K562 (cell line): ENCODE measurements around the gene CEP128. TPM values are rescaled to one million over a fixed set of nuclear protein-coding genes. Genes with fewer than 3 reads are reported as not detected.

ENCODE experiments used
- ATAC-seq: fragments of 200-7000 bp; cut with Tn5 transposase; 3 replicates; pipeline ENCODE4 v1.9.1; 2020; ENCODE audit warnings: moderate library complexity
- BruUV-seq: library from RNA; stranded (reverse); fragments of 400-500 nt; replicated peaks from 2 replicates; lab custom pipeline; 2021; lab: Mats Ljungman, UMichigan
- CTCF ChIA-PET: fragments of 300-600 bp; formaldehyde crosslinking; extraction: SDS; loops from one replicate; lab custom pipeline; 2021; ENCODE audit warnings: low intra/inter-chr PET ratio; lab: Yijun Ruan, JAX
- POLR2A ChIA-PET: fragments of 300-600, 350-650 bp; sonication (Branson Sonifier 250); formaldehyde crosslinking; extraction: SDS; loops from one replicate; lab custom pipeline; 2021; ENCODE audit warnings: antibody characterized with exemption, inconsistent platforms; lab: Yijun Ruan, JAX
- DNase-seq, 4 experiments: peaks; one replicate each; pipeline versions ENCODE4 v3.0.0 to v3.0.0-alpha.2; 2011 to 2018; ENCODE audit warnings: low spot score in 3 of 4, mixed read lengths in 3 of 4; ENCODE audit errors: extremely low read depth in 1 of 4
- FAIRE-seq: peaks from 2 replicates; lab custom pipeline; 2011; peaks lifted over from hg19 to GRCh38; lab: Jason Lieb, UNC
- H2AFZ ChIP-seq: 2 replicates; pipeline ENCODE4 v1.6.0; 2011; ENCODE audit warnings: low read depth, low read length, control low read depth, inconsistent platforms
- H3K27ac ChIP-seq: fragments of 200-600 bp; 3 replicates; pipeline ENCODE4 v1.8.0; 2011; ENCODE audit warnings: low read depth, mild to moderate bottlenecking, control low read depth, inconsistent platforms, low read length, moderate library complexity, mixed read lengths; ENCODE audit errors: extremely low read depth
- H3K27me3 ChIP-seq, 2 experiments: fragments of 300-600 bp in 1 of 2; 2 replicates in 1 of 2; 3 replicates in 1 of 2; pipeline versions ENCODE4 v1.6.0 to v1.8.0; 2011; ENCODE audit warnings: inconsistent platforms in 2 of 2, low read length in 2 of 2, mild to moderate bottlenecking in 1 of 2, mixed read lengths in 1 of 2, moderate library complexity in 1 of 2; ENCODE audit not compliant: control insufficient read depth in 2 of 2, insufficient read depth in 2 of 2
- H3K36me3 ChIP-seq: fragments of 300-600 bp; 3 replicates; pipeline ENCODE4 v1.8.0; 2011; ENCODE audit warnings: mild to moderate bottlenecking, low read length, inconsistent platforms; ENCODE audit not compliant: control insufficient read depth, insufficient read depth
- H3K4me1 ChIP-seq, 2 experiments: fragments of 200-600 bp in 1 of 2; replicated peaks in 1 of 2; 2 replicates in 1 of 2; 3 replicates in 1 of 2; pipeline versions ENCODE4 v1.5.1 to v1.8.0; 2011; ENCODE audit warnings: inconsistent platforms in 2 of 2, low read length in 2 of 2, mild to moderate bottlenecking in 1 of 2, mixed read lengths in 1 of 2, moderate library complexity in 1 of 2; ENCODE audit not compliant: control insufficient read depth in 2 of 2, insufficient read depth in 2 of 2
- H3K4me2 ChIP-seq: 2 replicates; pipeline ENCODE4 v1.6.1; 2011; ENCODE audit warnings: low read length, control low read depth, inconsistent platforms, mixed read lengths; ENCODE audit not compliant: insufficient read depth
- H3K4me3 ChIP-seq: fragments of 200-600 bp; sonication (generic), shearing (Covaris generic); 2 replicates; pipeline ENCODE4 v1.5.1; 2016; ENCODE audit warnings: control low read depth, inconsistent platforms
- H3K79me2 ChIP-seq: fragments of 200-600 bp; 3 replicates; pipeline ENCODE4 v1.8.0; 2011; ENCODE audit warnings: low read length, inconsistent platforms; ENCODE audit not compliant: control insufficient read depth, insufficient read depth
- H3K9ac ChIP-seq, 2 experiments: 2 replicates each; pipeline versions ENCODE4 v1.6.0 to v1.6.1; 2011; ENCODE audit warnings: low read depth in 2 of 2, low read length in 2 of 2, control low read depth in 1 of 2, inconsistent platforms in 1 of 2, mild to moderate bottlenecking in 1 of 2, mixed read lengths in 1 of 2; ENCODE audit not compliant: insufficient read depth in 1 of 2
- H3K9me1 ChIP-seq: one replicate; pipeline ENCODE4 v1.6.0; 2011; ENCODE audit warnings: inconsistent platforms, mild to moderate bottlenecking, low read length, moderate library complexity; ENCODE audit not compliant: control insufficient read depth, insufficient read depth
- H3K9me3 ChIP-seq: replicated peaks from 2 replicates; pipeline ENCODE4 v1.5.1; 2011; ENCODE audit warnings: low read depth, low read length, inconsistent platforms; ENCODE audit not compliant: control insufficient read depth, insufficient read depth
- H4K20me1 ChIP-seq: replicated peaks from 2 replicates; pipeline ENCODE4 v1.6.1; 2011; ENCODE audit warnings: low read length, inconsistent platforms, mixed read lengths; ENCODE audit not compliant: control insufficient read depth, insufficient read depth
- ATF1 ChIP-seq, 2 experiments: fragments of 450-650 bp in 1 of 2; IDR thresholded peaks; 2 replicates each; pipeline ENCODE4 v1.6.1; 2016; ENCODE audit warnings: missing compliant biosample characterization in 1 of 2, missing genetic modification characterization in 1 of 2
- BRD4 ChIP-seq: fragments of 200-600 bp; sonication (generic); IDR thresholded peaks from 2 replicates; pipeline ENCODE4 v1.6.1; 2017; ENCODE audit warnings: inconsistent platforms
- DACH1 ChIP-seq: fragments of 450-650 bp; IDR thresholded peaks from 2 replicates; pipeline ENCODE4 v1.6.1; 2018; ENCODE audit not compliant: partially characterized antibody
- EP400 ChIP-seq: fragments of 450-650 bp; IDR thresholded peaks from 2 replicates; pipeline ENCODE4 v1.6.1; 2017; ENCODE audit warnings: antibody characterized with exemption, mild to moderate bottlenecking, moderate library complexity
- RHOXF2B ChIP-seq: fragments of 250-450 bp; sonication (Bioruptor Pico); conservative IDR thresholded peaks from 2 replicates; pipeline ENCODE4 v1.5.1; 2021
- SIN3B ChIP-seq: fragments of 450-650 bp; IDR thresholded peaks from 2 replicates; pipeline ENCODE4 v1.6.1; 2017; ENCODE audit warnings: low read depth, mild to moderate bottlenecking, moderate library complexity
- SMARCA4 ChIP-seq: fragments of 450-650 bp; IDR thresholded peaks from 2 replicates; pipeline ENCODE4 v1.6.1; 2016
- ZNF134 ChIP-seq: fragments of 250-450 bp; sonication (Bioruptor Pico); conservative IDR thresholded peaks from 2 replicates; pipeline ENCODE4 v1.4.0; 2020
- WGBS: fragments of 100-300 bp; shearing (Covaris generic); methylation state at CpG from one replicate; pipeline ENCODE4 v1.1.6; 2016; ENCODE audit warnings: low coverage, mixed read lengths; ENCODE audit not compliant: insufficient coverage; ENCODE audit errors: missing lambda C conversion rate; 5-methylcytosine and 5-hydroxymethylcytosine counted together
- in situ Hi-C: fragments of 300-500 bp; cut with MboI; formaldehyde crosslinking; loops from 4 replicates; pipeline ENCODE4 v1.15.0; 2018; ENCODE audit warnings: inconsistent platforms, mixed read lengths
- intact Hi-C: fragments of 100-400 bp; cut with micrococcal nuclease; formaldehyde crosslinking; loops from 2 replicates; pipeline ENCODE4 v1.14.2; 2022
- polyA plus RNA-seq, 8 experiments: library from polyadenylated mRNA; depleted of rRNA in 4 of 8; stranded (reverse) in 5 of 8; unstranded in 3 of 8; fragments of >200 nt; fragmentation: Nextera tagmentation in 2 of 8; fragmentation: Illumina TruSeq in 1 of 8; extraction: Ambion mirVana in 2 of 8; extraction: Trizol in 1 of 8; gene quantifications; 2 replicates each; pipeline versions ENCODE4 v1.2.1 to v1.2.3, GENCODE V29; 2011 to 2014; ENCODE audit warnings: inconsistent platforms in 1 of 8, missing spikeins in 1 of 8
- total RNA-seq, 7 experiments: library from RNA; depleted of rRNA in 6 of 7; stranded (reverse); fragments of >200 nt in 6 of 7; fragmentation: Illumina TruSeq in 2 of 7; extraction: Trizol in 2 of 7; gene quantifications; 2 replicates each; pipeline versions ENCODE4 v1.2.1 to v1.2.3, GENCODE V29; 2011 to 2021; ENCODE audit warnings: low replicate concordance in 1 of 7
- TF ChIP-seq, protein P1 (sequence below): fragments of 200-400 bp; formaldehyde crosslinking; IDR thresholded peaks from 2 replicates; pipeline ENCODE4 v1.6.1; 2017; ENCODE audit warnings: mild to moderate bottlenecking, low read depth, low read length, moderate library complexity
- TF ChIP-seq, protein P2 (sequence below): sonication (generic); formaldehyde crosslinking; IDR thresholded peaks from 2 replicates; pipeline ENCODE4 v1.8.0; 2022; ENCODE audit warnings: missing genetic modification reagents, mild to moderate bottlenecking, moderate library complexity, borderline replicate concordance
- TF ChIP-seq, protein P3 (sequence below): fragments of 250-450 bp; sonication (Bioruptor Pico); IDR thresholded peaks from 2 replicates; pipeline ENCODE4 v1.5.0; 2020; ENCODE audit warnings: mild to moderate bottlenecking, borderline replicate concordance
- TF ChIP-seq, protein P4 (sequence below): sonication (generic); formaldehyde crosslinking; IDR thresholded peaks from 2 replicates; pipeline ENCODE4 v1.8.1; 2023; ENCODE audit warnings: missing genetic modification reagents, mild to moderate bottlenecking, borderline replicate concordance

CEP128 gene
- total and polyA plus RNA-seq, 9 of the 15 experiments (the other 6 are each of a cell fraction or from before 2014, with no cell fraction given): 2.3 to 9.2 (median 4.6) TPM

- TF ChIP-seq, protein P1, sequence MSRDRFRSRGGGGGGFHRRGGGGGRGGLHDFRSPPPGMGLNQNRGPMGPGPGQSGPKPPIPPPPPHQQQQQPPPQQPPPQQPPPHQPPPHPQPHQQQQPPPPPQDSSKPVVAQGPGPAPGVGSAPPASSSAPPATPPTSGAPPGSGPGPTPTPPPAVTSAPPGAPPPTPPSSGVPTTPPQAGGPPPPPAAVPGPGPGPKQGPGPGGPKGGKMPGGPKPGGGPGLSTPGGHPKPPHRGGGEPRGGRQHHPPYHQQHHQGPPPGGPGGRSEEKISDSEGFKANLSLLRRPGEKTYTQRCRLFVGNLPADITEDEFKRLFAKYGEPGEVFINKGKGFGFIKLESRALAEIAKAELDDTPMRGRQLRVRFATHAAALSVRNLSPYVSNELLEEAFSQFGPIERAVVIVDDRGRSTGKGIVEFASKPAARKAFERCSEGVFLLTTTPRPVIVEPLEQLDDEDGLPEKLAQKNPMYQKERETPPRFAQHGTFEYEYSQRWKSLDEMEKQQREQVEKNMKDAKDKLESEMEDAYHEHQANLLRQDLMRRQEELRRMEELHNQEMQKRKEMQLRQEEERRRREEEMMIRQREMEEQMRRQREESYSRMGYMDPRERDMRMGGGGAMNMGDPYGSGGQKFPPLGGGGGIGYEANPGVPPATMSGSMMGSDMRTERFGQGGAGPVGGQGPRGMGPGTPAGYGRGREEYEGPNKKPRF: no peak
Observed at GRCh38 chr14:80537626-80538025, 403.9 kb downstream of the CEP128 start (continued).

DNA sequence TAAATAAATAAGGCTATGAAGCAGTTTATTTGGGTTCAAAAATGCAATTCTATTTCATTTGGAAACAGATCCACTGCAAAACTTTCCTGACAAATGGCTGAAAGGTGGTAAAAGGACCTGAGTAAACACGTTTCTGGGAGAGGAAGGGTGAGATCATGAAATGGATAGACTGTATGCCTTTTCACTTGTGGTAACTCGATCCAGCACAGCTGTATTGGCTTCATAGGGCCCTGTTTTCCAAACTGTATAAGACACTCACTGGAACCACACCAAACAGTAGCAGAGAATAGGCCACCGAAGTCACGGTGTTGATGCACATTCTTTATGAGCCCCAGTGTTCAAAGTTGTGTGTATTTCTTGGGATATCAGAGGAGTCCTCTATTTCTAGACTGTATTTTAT lies 405.1 kb downstream of the CEP128 start:
- Histone ChIP-seq H3K36me3 (no peaks in the 10 kb centered on the region), H3K4me2 (no peak overlapping the region), H3K27ac (no peak overlapping the region), H3K9me3 (no peaks in the 10 kb centered on the region), H2AFZ (no peak overlapping the region), H3K4me3 (no peak overlapping the region), H3K4me1 (no peaks in the 10 kb centered on the region), H3K9ac (no peak overlapping the region), H4K20me1 (no peaks in the 10 kb centered on the region), H3K27me3 (no peaks in the 10 kb centered on the region), H3K79me2 (no peaks in the 10 kb centered on the region), H3K9me1 (no peaks in the 10 kb centered on the region)
- no TSS peak for BruUV-seq
- intact Hi-C loops: no loop called here
- DNase-seq: no peak
- in situ Hi-C loops: no loop called here
- ATAC-seq: no peak
- WGBS: 2% methylated on average over 4 of the region's 4 CpGs
- FAIRE-seq: no peak
- ChIA-PET CTCF (no interaction called here), POLR2A (no interaction called here)
- no peak for TF ChIP-seq EP400
- TF ChIP-seq, protein P2, sequence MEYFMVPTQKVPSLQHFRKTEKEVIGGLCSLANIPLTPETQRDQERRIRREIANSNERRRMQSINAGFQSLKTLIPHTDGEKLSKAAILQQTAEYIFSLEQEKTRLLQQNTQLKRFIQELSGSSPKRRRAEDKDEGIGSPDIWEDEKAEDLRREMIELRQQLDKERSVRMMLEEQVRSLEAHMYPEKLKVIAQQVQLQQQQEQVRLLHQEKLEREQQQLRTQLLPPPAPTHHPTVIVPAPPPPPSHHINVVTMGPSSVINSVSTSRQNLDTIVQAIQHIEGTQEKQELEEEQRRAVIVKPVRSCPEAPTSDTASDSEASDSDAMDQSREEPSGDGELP (CRISPR knock-in tag): no peak
- TF ChIP-seq BRD4: no peak
- TF ChIP-seq, protein P3, sequence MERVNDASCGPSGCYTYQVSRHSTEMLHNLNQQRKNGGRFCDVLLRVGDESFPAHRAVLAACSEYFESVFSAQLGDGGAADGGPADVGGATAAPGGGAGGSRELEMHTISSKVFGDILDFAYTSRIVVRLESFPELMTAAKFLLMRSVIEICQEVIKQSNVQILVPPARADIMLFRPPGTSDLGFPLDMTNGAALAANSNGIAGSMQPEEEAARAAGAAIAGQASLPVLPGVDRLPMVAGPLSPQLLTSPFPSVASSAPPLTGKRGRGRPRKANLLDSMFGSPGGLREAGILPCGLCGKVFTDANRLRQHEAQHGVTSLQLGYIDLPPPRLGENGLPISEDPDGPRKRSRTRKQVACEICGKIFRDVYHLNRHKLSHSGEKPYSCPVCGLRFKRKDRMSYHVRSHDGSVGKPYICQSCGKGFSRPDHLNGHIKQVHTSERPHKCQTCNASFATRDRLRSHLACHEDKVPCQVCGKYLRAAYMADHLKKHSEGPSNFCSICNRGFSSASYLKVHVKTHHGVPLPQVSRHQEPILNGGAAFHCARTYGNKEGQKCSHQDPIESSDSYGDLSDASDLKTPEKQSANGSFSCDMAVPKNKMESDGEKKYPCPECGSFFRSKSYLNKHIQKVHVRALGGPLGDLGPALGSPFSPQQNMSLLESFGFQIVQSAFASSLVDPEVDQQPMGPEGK: no peak
- TF ChIP-seq DACH1: no peak
- no peak for TF ChIP-seq ZNF134
- no peak for TF ChIP-seq SIN3B
- TF ChIP-seq ATF1 (CRISPR knock-in tag; IDR thresholded peaks at IDR 0.05): no peak
- no peak for TF ChIP-seq ATF1 (tag; IDR thresholded peaks at IDR 0.05)
- TF ChIP-seq RHOXF2B (CRISPR knock-in tag): no peak
- TF ChIP-seq, protein P4, sequence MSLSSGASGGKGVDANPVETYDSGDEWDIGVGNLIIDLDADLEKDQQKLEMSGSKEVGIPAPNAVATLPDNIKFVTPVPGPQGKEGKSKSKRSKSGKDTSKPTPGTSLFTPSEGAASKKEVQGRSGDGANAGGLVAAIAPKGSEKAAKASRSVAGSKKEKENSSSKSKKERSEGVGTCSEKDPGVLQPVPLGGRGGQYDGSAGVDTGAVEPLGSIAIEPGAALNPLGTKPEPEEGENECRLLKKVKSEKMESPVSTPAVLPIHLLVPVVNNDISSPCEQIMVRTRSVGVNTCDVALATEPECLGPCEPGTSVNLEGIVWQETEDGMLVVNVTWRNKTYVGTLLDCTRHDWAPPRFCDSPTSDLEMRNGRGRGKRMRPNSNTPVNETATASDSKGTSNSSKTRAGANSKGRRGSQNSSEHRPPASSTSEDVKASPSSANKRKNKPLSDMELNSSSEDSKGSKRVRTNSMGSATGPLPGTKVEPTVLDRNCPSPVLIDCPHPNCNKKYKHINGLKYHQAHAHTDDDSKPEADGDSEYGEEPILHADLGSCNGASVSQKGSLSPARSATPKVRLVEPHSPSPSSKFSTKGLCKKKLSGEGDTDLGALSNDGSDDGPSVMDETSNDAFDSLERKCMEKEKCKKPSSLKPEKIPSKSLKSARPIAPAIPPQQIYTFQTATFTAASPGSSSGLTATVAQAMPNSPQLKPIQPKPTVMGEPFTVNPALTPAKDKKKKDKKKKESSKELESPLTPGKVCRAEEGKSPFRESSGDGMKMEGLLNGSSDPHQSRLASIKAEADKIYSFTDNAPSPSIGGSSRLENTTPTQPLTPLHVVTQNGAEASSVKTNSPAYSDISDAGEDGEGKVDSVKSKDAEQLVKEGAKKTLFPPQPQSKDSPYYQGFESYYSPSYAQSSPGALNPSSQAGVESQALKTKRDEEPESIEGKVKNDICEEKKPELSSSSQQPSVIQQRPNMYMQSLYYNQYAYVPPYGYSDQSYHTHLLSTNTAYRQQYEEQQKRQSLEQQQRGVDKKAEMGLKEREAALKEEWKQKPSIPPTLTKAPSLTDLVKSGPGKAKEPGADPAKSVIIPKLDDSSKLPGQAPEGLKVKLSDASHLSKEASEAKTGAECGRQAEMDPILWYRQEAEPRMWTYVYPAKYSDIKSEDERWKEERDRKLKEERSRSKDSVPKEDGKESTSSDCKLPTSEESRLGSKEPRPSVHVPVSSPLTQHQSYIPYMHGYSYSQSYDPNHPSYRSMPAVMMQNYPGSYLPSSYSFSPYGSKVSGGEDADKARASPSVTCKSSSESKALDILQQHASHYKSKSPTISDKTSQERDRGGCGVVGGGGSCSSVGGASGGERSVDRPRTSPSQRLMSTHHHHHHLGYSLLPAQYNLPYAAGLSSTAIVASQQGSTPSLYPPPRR: no peak
- TF ChIP-seq SMARCA4: no peak
